ENCODE measurements around the gene TET1. TPM values are rescaled to one million over a fixed set of nuclear protein-coding genes. Genes with fewer than 3 reads are reported as not detected.

TET1 gene
- total RNA-seq, 2 experiments from 2014 or later: 0.48 to 0.57 TPM

- no peaks in the 10 kb centered on the region for H3K36me3 Mint-ChIP-seq (ENCODE audit: low read depth)
- no peaks in the 10 kb centered on the region for H3K9me3 Mint-ChIP-seq
- H3K4me1 Mint-ChIP-seq (ENCODE audit: low read depth): no peaks in the 10 kb centered on the region
- no peak for DNase-seq
- CTCF ChIA-PET: interaction anchor here (1.0 to 1.1 kb wide), 2 partner anchors 47 to 171 kb away, joined by 3 read pairs; no protein-coding TSS in a partner anchor
- no peak overlapping the region for H3K4me3 Mint-ChIP-seq
- peaks cover 2% of the 10 kb centered on the region for H3K27me3 Mint-ChIP-seq (ENCODE audit: low read depth)
- intact Hi-C loops (cut with micrococcal nuclease): loop anchor here (5.0 kb wide), 1 partner anchor 274 kb away; the partner anchor contains the start of gene STOX1
- no peak overlapping the region for H3K27ac Mint-ChIP-seq
Measured at GRCh38 chr10:68553138-68553537, 7.0 kb upstream of the TET1 start.

DNA sequence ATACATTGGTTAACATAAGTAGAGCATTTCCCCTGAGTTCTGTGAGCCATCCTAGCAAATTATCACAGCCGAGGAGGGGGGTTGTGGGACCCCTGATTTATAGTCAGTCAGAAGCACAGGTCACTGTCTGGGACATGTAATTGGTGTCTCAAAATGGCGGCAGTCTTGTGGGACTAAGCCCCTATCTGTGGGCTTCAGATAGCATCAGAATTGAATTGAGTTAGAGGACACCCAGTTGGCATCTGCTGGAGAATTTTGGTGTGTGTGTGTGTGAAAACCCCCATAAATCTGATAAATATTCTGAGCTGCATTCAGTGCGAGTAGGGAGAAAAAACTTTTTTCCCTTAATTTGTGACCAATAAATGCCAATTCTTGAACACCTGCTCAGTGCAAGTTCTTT is 6.5 kb upstream of the TET1 start:
- H3K4me3 Mint-ChIP-seq: no peak overlapping the region

DNA sequence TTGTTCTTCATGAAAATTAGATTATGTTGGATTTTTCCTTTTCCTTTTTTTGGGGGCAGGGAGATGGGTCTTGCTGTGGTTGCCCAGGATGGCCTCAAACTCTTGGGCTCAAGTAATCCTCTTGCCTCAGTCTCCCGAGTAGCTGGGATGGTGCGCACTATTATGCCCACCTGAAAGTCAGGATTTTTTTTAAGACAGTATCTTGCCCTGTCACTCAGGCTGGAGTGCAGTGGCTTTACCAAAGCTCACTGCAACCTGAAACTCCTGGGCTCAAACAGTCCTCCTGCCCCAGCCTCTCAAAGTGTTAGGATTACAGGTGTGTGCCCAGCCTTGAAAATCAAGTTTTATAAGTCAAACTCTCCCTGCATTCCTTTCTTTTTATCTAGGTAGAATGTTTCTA is 1.7 kb upstream of the TET1 start:
- no peak for DNase-seq
- intact Hi-C loops (cut with micrococcal nuclease): no loop called here
- CTCF ChIA-PET: no interaction called here
- H3K9me3 Mint-ChIP-seq: no peaks in the 10 kb centered on the region
- H3K4me3 Mint-ChIP-seq: no peak overlapping the region
- H3K27me3 Mint-ChIP-seq (ENCODE audit: low read depth): peaks cover 35% of the 10 kb centered on the region
- H3K27ac Mint-ChIP-seq: no peak overlapping the region
- H3K36me3 Mint-ChIP-seq (ENCODE audit: low read depth): no peaks in the 10 kb centered on the region
- H3K4me1 Mint-ChIP-seq (ENCODE audit: low read depth): peaks cover 21% of the 10 kb centered on the region

More for the DNA sequence above, 6.5 kb upstream of the TET1 start:
- Mint-ChIP-seq H3K36me3 (ENCODE audit: low read depth) (no peaks in the 10 kb centered on the region), H3K4me1 (ENCODE audit: low read depth) (no peaks in the 10 kb centered on the region), H3K9me3 (no peaks in the 10 kb centered on the region), H3K27ac (no peak overlapping the region), H3K27me3 (ENCODE audit: low read depth) (peaks cover 4% of the 10 kb centered on the region)
- intact Hi-C loops (cut with micrococcal nuclease): loop anchor here (5.0 kb wide), 1 partner anchor 274 kb away; the partner anchor contains the start of gene STOX1
- DNase-seq: no peak
- CTCF ChIA-PET: interaction anchor here (0.7 to 1.3 kb wide), 3 partner anchors 15 to 46 kb away, joined by 3 to 4 read pairs (median 3); no protein-coding TSS in a partner anchor

DNA sequence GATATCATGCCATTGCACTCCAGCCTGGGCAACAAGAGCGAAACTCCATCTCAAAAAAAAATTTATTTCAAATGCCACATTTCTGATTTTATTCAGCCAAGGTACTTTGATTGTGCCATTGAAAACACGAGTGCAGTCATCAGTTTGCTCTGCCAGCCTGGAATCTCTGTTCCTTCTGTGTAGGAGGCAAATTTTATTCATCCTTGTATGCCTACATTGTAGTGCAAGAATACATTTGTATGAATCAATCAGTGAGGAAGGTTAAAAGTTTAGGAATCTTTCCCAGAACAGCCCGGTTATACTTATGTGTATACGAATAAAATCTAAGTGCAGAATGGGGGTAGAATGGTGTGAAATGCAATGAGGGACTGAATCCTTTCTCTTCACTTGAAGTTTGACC is 886 bp upstream of the TET1 start:
- Mint-ChIP-seq H3K4me3 (no peak overlapping the region), H3K4me1 (ENCODE audit: low read depth) (peaks cover 21% of the 10 kb centered on the region), H3K27ac (no peak overlapping the region), H3K27me3 (ENCODE audit: low read depth) (peaks cover 38% of the 10 kb centered on the region), H3K36me3 (ENCODE audit: low read depth) (no peaks in the 10 kb centered on the region), H3K9me3 (no peaks in the 10 kb centered on the region)
- no peak for DNase-seq
- CTCF ChIA-PET: interaction anchor here (0.6 to 1.6 kb wide), 3 partner anchors 8 to 165 kb away, joined by 3 to 7 read pairs (median 6); no protein-coding TSS in a partner anchor
- intact Hi-C loops (cut with micrococcal nuclease): no loop called here

- H3K27ac Mint-ChIP-seq: no peak overlapping the region
- DNase-seq: peak; percentile 25
- intact Hi-C loops (cut with micrococcal nuclease): loop anchor here (1.0 kb wide), 1 partner anchor 40 kb away; no protein-coding TSS in a partner anchor
- peaks cover 21% of the 10 kb centered on the region for H3K4me1 Mint-ChIP-seq (ENCODE audit: low read depth)
- CTCF ChIA-PET: interaction anchor here (0.6 to 1.6 kb wide), 3 partner anchors 9 to 165 kb away, joined by 3 to 7 read pairs (median 6); no protein-coding TSS in a partner anchor
- no peaks in the 10 kb centered on the region for H3K36me3 Mint-ChIP-seq (ENCODE audit: low read depth)
- no peaks in the 10 kb centered on the region for H3K9me3 Mint-ChIP-seq
- peak overlapping the region; percentile 56 for H3K4me3 Mint-ChIP-seq
- H3K27me3 Mint-ChIP-seq (ENCODE audit: low read depth): peaks cover 41% of the 10 kb centered on the region
Measured at GRCh38 chr10:68559841-68560185, 324 bp upstream of the TET1 start.

- Mint-ChIP-seq H3K27ac (no peak overlapping the region), H3K9me3 (no peaks in the 10 kb centered on the region), H3K36me3 (ENCODE audit: low read depth) (no peaks in the 10 kb centered on the region), H3K27me3 (ENCODE audit: low read depth) (peaks cover 41% of the 10 kb centered on the region), H3K4me1 (ENCODE audit: low read depth) (peaks cover 21% of the 10 kb centered on the region), H3K4me3 (peak overlapping the region; percentile 67)
- no peak for DNase-seq
- intact Hi-C loops (cut with micrococcal nuclease): loop anchor here (1.0 kb wide), 1 partner anchor 39 kb away; no protein-coding TSS in a partner anchor
- CTCF ChIA-PET: no interaction called here
Measured at GRCh38 chr10:68560943-68561864, 1.1 kb downstream of the TET1 start.

DNA sequence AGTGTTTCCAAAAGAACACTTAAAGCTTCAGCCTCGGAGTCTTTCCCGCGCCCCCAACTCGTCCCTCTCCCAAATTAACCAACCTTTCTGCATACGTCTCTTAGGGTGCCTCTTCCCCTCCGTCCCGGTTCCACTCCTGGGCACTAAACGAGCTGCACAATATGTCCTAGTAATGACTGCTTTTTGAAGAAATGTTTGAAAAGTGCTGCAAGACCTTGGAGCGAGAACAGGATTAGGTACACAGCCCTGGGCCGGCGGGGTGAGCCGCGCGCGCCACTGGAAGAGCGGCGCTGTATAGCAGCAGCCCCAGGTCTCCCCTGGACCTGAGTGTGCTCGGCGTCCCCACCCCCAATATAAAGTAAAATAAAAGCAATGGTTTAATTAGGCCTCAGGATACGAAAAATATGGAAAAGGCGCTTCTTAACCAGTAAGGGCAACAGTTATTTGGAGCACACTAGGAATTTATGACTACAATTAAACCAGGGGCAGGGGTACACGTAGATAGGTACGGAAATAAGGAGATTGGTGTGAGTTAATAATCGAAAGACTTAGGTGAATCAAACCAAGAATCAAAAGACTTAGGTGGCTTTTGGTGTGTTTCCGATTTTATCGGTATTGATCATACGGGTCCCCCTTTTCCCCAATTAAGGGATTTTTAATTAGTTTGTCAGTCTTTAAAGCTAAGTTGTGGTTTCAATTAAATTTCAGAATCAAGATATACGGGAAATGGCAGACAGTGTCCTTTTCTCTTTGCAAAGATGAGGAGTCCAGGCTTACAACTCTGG is 1.9 kb downstream of the TET1 start:
- peaks cover 48% of the 10 kb centered on the region for H3K27me3 Mint-ChIP-seq (ENCODE audit: low read depth)
- no peaks in the 10 kb centered on the region for H3K9me3 Mint-ChIP-seq
- peaks cover 21% of the 10 kb centered on the region for H3K4me1 Mint-ChIP-seq (ENCODE audit: low read depth)
- H3K27ac Mint-ChIP-seq: no peak overlapping the region
- no peaks in the 10 kb centered on the region for H3K36me3 Mint-ChIP-seq (ENCODE audit: low read depth)
- CTCF ChIA-PET: no interaction called here
- no peak for DNase-seq
- peak overlapping the region; percentile 42 for H3K4me3 Mint-ChIP-seq
- intact Hi-C loops (cut with micrococcal nuclease): loop anchor here (2.0 kb wide), 1 partner anchor 15 kb away; no protein-coding TSS in a partner anchor

DNA sequence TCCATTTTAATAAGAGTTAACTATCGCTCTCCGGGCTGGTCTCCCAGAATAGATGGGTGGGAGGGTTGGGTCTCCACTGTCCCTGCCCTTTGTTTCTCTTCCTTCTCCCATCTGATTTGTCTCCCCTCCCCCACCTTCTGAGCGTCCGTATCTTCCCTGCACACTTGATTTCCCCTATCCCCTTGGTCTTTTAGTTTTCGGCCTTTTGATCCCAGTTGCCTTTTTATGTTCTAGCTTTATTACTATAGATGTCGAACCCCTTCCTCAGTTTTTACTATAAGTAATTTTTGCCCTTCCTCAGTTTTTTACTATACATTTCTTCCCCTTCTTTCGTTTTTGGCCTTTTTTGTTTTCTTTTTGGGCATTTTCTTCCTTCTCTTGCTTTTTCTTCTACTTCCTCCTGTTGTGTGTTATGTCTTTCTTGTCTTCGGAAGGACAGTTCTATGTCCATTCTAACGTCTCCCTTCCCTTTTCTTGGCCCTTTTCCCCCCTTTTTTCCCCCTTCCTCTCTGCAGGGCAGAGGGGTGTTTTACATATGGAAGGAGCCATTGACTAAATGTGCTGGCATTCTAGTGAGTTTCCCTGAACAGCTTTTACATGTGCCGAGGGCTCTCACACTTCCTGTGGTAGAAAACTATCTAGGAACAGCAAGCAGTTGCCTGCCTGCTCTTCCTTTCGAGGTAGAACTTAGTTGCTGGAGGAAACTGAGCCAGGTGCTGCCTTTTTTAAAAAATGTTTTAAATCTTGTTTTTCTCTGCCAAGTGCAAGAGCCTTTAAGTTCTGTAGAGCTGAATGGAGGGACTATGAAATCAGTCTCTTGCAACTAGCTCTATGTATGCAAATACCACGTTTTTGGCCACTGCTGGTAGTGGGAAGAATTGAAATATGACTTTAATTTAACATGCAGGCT is 2.8 kb downstream of the TET1 start:
- CTCF ChIA-PET: interaction anchor here (0.5 kb wide), 1 partner anchor 86 kb away, joined by 3 read pairs; no protein-coding TSS in a partner anchor
- intact Hi-C loops (cut with micrococcal nuclease): loop anchor here (1.0 to 2.0 kb wide), 2 partner anchors 16 to 36 kb away; partner anchors contain the start of gene SLC25A16
- no peak for DNase-seq
- H3K4me1 Mint-ChIP-seq (ENCODE audit: low read depth): peaks cover 21% of the 10 kb centered on the region
- H3K4me3 Mint-ChIP-seq: peak overlapping the region; percentile 19
- peaks cover 48% of the 10 kb centered on the region for H3K27me3 Mint-ChIP-seq (ENCODE audit: low read depth)
- no peak overlapping the region for H3K27ac Mint-ChIP-seq
- no peaks in the 10 kb centered on the region for H3K36me3 Mint-ChIP-seq (ENCODE audit: low read depth)
- no peaks in the 10 kb centered on the region for H3K9me3 Mint-ChIP-seq

DNA sequence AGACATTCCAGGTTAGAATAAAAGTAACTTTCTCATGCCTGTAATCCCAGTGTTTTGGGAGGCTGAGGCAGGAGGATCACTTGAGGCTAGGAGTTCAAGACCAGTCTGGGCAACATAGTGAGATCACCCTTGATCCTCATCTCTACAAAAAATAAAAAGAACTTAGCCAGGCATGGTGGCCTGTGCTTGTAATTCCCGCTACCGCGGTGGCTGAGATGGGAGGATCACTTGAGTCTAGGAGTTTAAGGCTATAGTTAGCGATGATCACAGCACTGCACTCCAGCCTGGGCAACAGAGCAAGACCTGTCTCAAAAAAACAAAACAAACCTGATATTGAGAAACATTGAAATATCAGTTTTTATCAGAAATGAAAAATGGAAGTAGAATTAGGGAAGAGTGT is 4.6 kb downstream of the TET1 start:
- intact Hi-C loops (cut with micrococcal nuclease): no loop called here

DNA sequence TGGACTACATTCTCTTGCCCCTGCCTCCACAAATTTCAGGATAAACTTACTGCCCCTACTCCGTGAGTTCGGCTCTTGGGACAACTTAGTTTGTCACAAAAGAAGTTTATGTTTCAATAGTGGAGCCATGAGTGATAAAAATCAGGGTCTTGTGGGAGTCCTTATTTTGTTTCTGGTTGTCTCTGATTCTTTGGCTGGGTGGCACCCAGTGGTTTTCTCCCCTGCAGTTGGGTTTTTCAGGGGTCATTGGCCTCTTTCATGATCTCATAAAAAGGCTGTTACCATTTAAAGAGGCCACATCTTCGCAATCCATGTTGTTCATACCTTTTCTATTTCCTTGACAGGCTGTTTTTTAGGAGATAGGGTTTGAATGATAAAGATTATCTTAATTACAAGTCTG is 5.5 kb downstream of the TET1 start:
- Mint-ChIP-seq H3K36me3 (ENCODE audit: low read depth) (no peaks in the 10 kb centered on the region), H3K27ac (no peak overlapping the region), H3K9me3 (no peaks in the 10 kb centered on the region), H3K4me1 (ENCODE audit: low read depth) (peaks cover 17% of the 10 kb centered on the region), H3K4me3 (no peak overlapping the region), H3K27me3 (ENCODE audit: low read depth) (peaks cover 35% of the 10 kb centered on the region)
- DNase-seq: no peak
- intact Hi-C loops (cut with micrococcal nuclease): no loop called here
- CTCF ChIA-PET: no interaction called here

More for the DNA sequence above, 4.6 kb downstream of the TET1 start:
- CTCF ChIA-PET: no interaction called here
- Mint-ChIP-seq H3K36me3 (ENCODE audit: low read depth) (no peaks in the 10 kb centered on the region), H3K9me3 (no peaks in the 10 kb centered on the region), H3K27me3 (ENCODE audit: low read depth) (peaks cover 38% of the 10 kb centered on the region), H3K27ac (no peak overlapping the region), H3K4me1 (ENCODE audit: low read depth) (peaks cover 20% of the 10 kb centered on the region), H3K4me3 (no peak overlapping the region)
- no peak for DNase-seq

GRCh38 chr10:68566351-68566750 is 6.2 kb downstream of the TET1 start:
- intact Hi-C loops (cut with micrococcal nuclease): no loop called here
- no peak for DNase-seq
- Mint-ChIP-seq H3K27me3 (ENCODE audit: low read depth) (peaks cover 30% of the 10 kb centered on the region), H3K4me3 (no peak overlapping the region), H3K27ac (no peak overlapping the region), H3K36me3 (ENCODE audit: low read depth) (no peaks in the 10 kb centered on the region), H3K9me3 (no peaks in the 10 kb centered on the region), H3K4me1 (ENCODE audit: low read depth) (peaks cover 13% of the 10 kb centered on the region)
- CTCF ChIA-PET: no interaction called here
